HepG2 (cell line): ENCODE results near the gene RPL41. TPM values are rescaled to one million over a fixed set of nuclear protein-coding genes. Genes with fewer than 3 reads are reported as not detected.

Source experiments
- ARNT2 ChIP-seq: sonication (generic); formaldehyde crosslinking; IDR thresholded peaks from 2 replicates; pipeline ENCODE4 v1.8.0; 2022; ENCODE audit warnings: mild to moderate bottlenecking, low read depth, missing genetic modification reagents, moderate library complexity
- BRF2 ChIP-seq: sonication (generic); formaldehyde crosslinking; IDR thresholded peaks from 2 replicates; pipeline ENCODE4 v1.8.1; 2022; ENCODE audit warnings: mild to moderate bottlenecking, missing genetic modification reagents
- CHD2 ChIP-seq: IDR thresholded peaks from 2 replicates; pipeline ENCODE4 v1.6.1; 2011; ENCODE audit warnings: low read depth, low read length, improper control_type of control experiment
- DPF2 ChIP-seq: sonication (generic); formaldehyde crosslinking; IDR thresholded peaks from 2 replicates; pipeline ENCODE4 v1.4.0; 2020; ENCODE audit warnings: mild to moderate bottlenecking, low read depth, missing genetic modification reagents, borderline replicate concordance
- FOSL2 ChIP-seq: sonication (generic); formaldehyde crosslinking; IDR thresholded peaks from 2 replicates; pipeline ENCODE4 v1.4.0; 2020; ENCODE audit warnings: missing genetic modification reagents
- MTF2 ChIP-seq: sonication (generic); formaldehyde crosslinking; IDR thresholded peaks from 2 replicates; pipeline ENCODE4 v1.5.0; 2020; ENCODE audit warnings: missing genetic modification reagents, borderline replicate concordance
- PBX2 ChIP-seq: IDR thresholded peaks from 2 replicates; pipeline ENCODE4 v1.6.1; 2016; ENCODE audit warnings: control low read depth
- REL ChIP-seq: sonication (generic); formaldehyde crosslinking; conservative IDR thresholded peaks from 2 replicates; pipeline ENCODE4 v1.8.0; 2022; ENCODE audit warnings: mild to moderate bottlenecking, missing genetic modification reagents, moderate library complexity
- TAF1 ChIP-seq: sonication (generic); formaldehyde crosslinking; IDR thresholded peaks from 2 replicates; pipeline ENCODE4 v1.4.0; 2020; ENCODE audit warnings: missing genetic modification reagents
- ZHX2 ChIP-seq, 2 experiments: sonication (generic) in 1 of 2; formaldehyde crosslinking in 1 of 2; IDR thresholded peaks; 2 replicates each; pipeline versions ENCODE4 v1.6.1 to v1.9.0; 2014 to 2022; ENCODE audit warnings: antibody characterized with exemption in 1 of 2, borderline replicate concordance in 1 of 2, inconsistent platforms in 1 of 2, low read depth in 1 of 2, missing genetic modification reagents in 1 of 2
- ZNF234 ChIP-seq: sonication (generic); formaldehyde crosslinking; conservative IDR thresholded peaks from 2 replicates; pipeline ENCODE4 v1.5.1; 2020; ENCODE audit warnings: mild to moderate bottlenecking, missing genetic modification reagents
- ZNF710 ChIP-seq: sonication (generic); formaldehyde crosslinking; IDR thresholded peaks from 2 replicates; pipeline ENCODE4 v1.5.0; 2020; ENCODE audit warnings: mild to moderate bottlenecking, missing genetic modification reagents, borderline replicate concordance
- polyA plus RNA-seq, 8 experiments: library from polyadenylated mRNA; depleted of rRNA in 3 of 8; stranded (reverse) in 7 of 8; unstranded in 1 of 8; fragments of >200 nt; fragmentation: Illumina TruSeq in 4 of 8; extraction: Trizol in 4 of 8; gene quantifications; 2 replicates each; pipeline versions ENCODE4 v1.2.1 to v1.2.3, GENCODE V29; 2011 to 2016; ENCODE audit warnings: low read depth in 4 of 8, missing spikeins in 1 of 8, mixed read lengths in 1 of 8; ENCODE audit not compliant: insufficient read depth in 1 of 8
- total RNA-seq, 5 experiments: library from RNA; depleted of rRNA; stranded (reverse); fragments of >200 nt; fragmentation: Illumina TruSeq; extraction: Trizol; gene quantifications; 2 replicates each; pipeline ENCODE4 v1.2.3, GENCODE V29; 2016; ENCODE audit warnings: low read depth in 1 of 5
- TF ChIP-seq, protein P1 (sequence below): sonication (generic); formaldehyde crosslinking; IDR thresholded peaks from 2 replicates; pipeline ENCODE4 v1.5.1; 2020; ENCODE audit warnings: mild to moderate bottlenecking, missing genetic modification reagents, borderline replicate concordance
- TF ChIP-seq, protein P2 (sequence below): sonication (generic); formaldehyde crosslinking; IDR thresholded peaks from 2 replicates; pipeline ENCODE4 v1.4.0; 2020; ENCODE audit warnings: missing genetic modification reagents; ENCODE audit errors: not compliant biosample characterization

RPL41 gene
- total and polyA plus RNA-seq, 2 of the 13 experiments (the other 11 are each of a cell fraction or from before 2014, with no cell fraction given), result 4,012 to 7,670 TPM

DNA sequence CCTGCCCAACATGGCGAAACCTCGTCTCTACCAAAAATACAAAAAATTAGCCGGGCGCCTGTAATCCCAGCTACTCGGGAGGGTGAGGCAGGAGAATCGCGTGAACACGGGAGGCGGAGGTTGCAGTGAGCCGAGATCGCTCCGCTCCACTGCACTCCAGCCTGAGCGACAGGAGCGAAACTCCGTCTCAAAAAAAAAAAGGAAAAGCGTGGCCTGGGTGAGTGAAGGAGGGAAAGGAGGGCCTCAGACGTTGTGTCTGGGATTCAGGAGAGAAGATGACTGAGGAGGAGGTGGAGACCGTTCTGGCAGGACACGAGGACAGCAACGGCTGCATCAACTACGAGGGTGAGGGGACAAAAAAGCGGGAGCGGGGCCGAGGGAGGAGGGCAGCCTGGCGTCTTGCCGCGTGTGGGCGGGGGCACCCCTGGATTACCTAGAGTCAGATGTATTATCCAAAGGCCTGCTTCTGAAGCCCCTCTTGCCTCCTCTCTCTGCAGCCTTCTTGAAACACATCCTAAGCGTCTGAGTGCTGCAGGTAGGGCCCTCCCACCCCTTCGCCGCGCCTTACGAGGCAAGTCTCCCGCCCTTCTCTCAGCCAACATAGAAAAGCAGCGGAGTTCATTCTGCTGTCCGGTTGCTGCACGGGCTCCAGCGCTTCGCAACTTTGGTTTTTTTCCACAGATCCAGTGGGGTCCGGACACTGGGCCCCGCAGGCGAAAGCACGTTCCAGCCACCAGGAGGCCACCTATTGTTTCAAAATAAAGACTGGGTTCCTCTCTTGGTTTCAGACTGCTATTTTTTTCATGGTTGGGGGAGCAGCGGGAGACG, 41.0 kb downstream of the RPL41 start (continued):
- TF ChIP-seq, protein P1, sequence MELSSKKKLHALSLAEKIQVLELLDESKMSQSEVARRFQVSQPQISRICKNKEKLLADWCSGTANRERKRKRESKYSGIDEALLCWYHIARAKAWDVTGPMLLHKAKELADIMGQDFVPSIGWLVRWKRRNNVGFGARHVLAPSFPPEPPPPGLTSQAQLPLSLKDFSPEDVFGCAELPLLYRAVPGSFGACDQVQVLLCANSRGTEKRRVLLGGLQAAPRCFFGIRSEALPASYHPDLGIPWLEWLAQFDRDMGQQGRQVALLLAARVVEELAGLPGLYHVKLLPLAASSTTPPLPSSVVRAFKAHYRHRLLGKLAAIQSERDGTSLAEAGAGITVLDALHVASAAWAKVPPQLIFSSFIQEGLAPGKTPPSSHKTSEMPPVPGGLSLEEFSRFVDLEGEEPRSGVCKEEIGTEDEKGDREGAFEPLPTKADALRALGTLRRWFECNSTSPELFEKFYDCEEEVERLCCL (CRISPR knock-in tag), result no peak; the same call in 1 of the 2 replicates
- TF ChIP-seq DPF2 (CRISPR knock-in tag) (no peak), ZNF234 (no peak), ZNF710 (CRISPR knock-in tag) (0 out of 2 replicates have a peak, but pooled peaks have one; percentile 36), CHD2 (no peak), PBX2 (no peak), ARNT2 (CRISPR knock-in tag) (no peak; the same call in 1 of the 2 replicates), BRF2 (CRISPR knock-in tag) (no peak), TAF1 (CRISPR knock-in tag) (no peak), ZHX2 (IDR thresholded peaks at IDR 0.05; ENCODE audit: low read depth) (no peak), ZHX2 (CRISPR knock-in tag; IDR thresholded peaks at IDR 0.05; ENCODE audit: borderline replicate concordance) (no peak), REL (no peak), FOSL2 (CRISPR knock-in tag) (peak; percentile 22; the same call in 1 of the 2 replicates), MTF2 (CRISPR knock-in tag) (no peak)
- TF ChIP-seq, protein P2, sequence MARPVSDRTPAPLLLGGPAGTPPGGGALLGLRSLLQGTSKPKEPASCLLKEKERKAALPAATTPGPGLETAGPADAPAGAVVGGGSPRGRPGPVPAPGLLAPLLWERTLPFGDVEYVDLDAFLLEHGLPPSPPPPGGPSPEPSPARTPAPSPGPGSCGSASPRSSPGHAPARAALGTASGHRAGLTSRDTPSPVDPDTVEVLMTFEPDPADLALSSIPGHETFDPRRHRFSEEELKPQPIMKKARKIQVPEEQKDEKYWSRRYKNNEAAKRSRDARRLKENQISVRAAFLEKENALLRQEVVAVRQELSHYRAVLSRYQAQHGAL, result no peak
